Upper lobe of left lung (tissue), 4 donors: ENCODE measurements around the gene LDLRAD3.
A peak's percentile ranks its signal among the peaks of the same experiment; 100 is the strongest.

Experiments used
- CTCF ChIP-seq, 6 experiments: fragments of 450-650 bp in 4 of 6; fragments of 200-600 bp in 2 of 6; sonication (generic) in 2 of 6; IDR thresholded peaks; one replicate each; pipeline ENCODE4 v1.5.1; 2016 to 2019; ENCODE audit warnings: antibody characterized with exemption in 6 of 6
- EP300 ChIP-seq, 4 donors: sonication (generic); formaldehyde crosslinking; IDR thresholded peaks; one replicate each; pipeline ENCODE4 v1.5.1; 2017; ENCODE audit warnings: antibody characterized with exemption in 4 of 4, control low read depth in 2 of 4
- POLR2A ChIP-seq, 4 donors: fragments of 450-650 bp; IDR thresholded peaks; one replicate each; pipeline ENCODE4 v1.5.1; 2016 to 2017; ENCODE audit warnings: antibody characterized with exemption in 4 of 4, mild to moderate bottlenecking in 2 of 4

- TF ChIP-seq CTCF (IDR thresholded peaks at IDR 0.05) (peak in 3 of 6 experiments; percentile 38 to 41 (median 39)), EP300 (IDR thresholded peaks at IDR 0.05) (no peak), POLR2A (IDR thresholded peaks at IDR 0.05) (no peak)
Measured at GRCh38 chr11:36041988-36042611, 98.2 kb downstream of the LDLRAD3 start.
